Measurements from ENCODE around the gene ELL.

ELL gene

DNA sequence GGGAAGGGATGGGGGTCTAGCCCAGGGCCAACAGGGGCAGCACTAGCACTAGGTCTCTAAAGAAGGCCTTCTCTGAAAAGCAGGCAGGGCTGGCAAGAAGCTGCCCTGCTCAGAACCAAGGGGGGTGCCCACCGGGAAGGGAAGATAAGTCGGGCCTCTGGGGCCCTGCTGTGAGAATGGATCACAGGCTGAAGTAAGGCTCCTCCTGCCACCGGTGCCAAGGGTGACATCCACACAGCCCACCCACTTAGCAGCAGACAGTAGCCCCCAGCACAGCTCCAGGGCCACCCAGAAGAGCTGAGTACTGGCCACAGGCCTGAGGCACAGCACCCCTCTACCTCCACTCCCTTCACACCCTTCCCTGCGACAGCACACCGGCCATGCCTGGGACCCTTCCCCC, 5.9 kb downstream of the ELL start:
- Histone ChIP-seq H3K4ac (ENCODE audit: low read length) (no peak overlapping the region), H4K8ac (ENCODE audit: low read depth, low read length) (no peak overlapping the region), H2BK12ac (ENCODE audit: low read length) (no peak overlapping the region), H2BK5ac (ENCODE audit: low read length) (no peak overlapping the region), H2AK5ac (ENCODE audit: low read depth, low read length) (no peak overlapping the region), H3K18ac (ENCODE audit: low read length) (peak overlapping the region; percentile 57), H3K14ac (ENCODE audit: low read length) (no peak overlapping the region), H4K91ac (ENCODE audit: low read depth, low read length, poor library complexity) (no peak overlapping the region), H2BK15ac (ENCODE audit: low read length) (no peak overlapping the region), H3K4me2 (ENCODE audit: insufficient read depth, low read length, poor library complexity, severe bottlenecking) (no peak overlapping the region), H3K9me3 (replicated peaks in 1 of 2; ENCODE audit: control insufficient read depth in 2 of 2, insufficient read depth in 1 of 2, low read depth in 1 of 2, low read length in 2 of 2) (no peaks in the 10 kb centered on the region), H3K36me3 (replicated peaks in 1 of 2; ENCODE audit: control insufficient read depth in 2 of 2, insufficient read depth in 2 of 2, low read length in 2 of 2) (no peaks in the 10 kb centered on the region), H3K4me3 (ENCODE audit: low read length in 2 of 2) (no peak overlapping the region), H2BK120ac (ENCODE audit: low read depth, low read length) (no peak overlapping the region), H3K23ac (ENCODE audit: low read depth, low read length, poor library complexity) (peak overlapping the region; percentile 40), H3K27ac (replicated peaks; ENCODE audit: low read length) (no peak overlapping the region), H3K27me3 (ENCODE audit: control insufficient read depth in 3 of 3, insufficient read depth in 3 of 3, low read depth in 1 of 3, low read length in 3 of 3) (no peaks in the 10 kb centered on the region), H2AFZ (ENCODE audit: low read length) (no peak overlapping the region), H3K9ac (ENCODE audit: low read depth, low read length, poor library complexity) (no peak overlapping the region), H3K79me1 (ENCODE audit: low read depth, low read length) (peaks cover 16% of the 10 kb centered on the region), H3K4me1 (ENCODE audit: control insufficient read depth in 2 of 2, insufficient read depth in 1 of 2, low read depth in 1 of 2, low read length in 2 of 2) (peaks cover 5 to 21% of the 10 kb centered on the region in 2 donors)
- WGBS, 2 donors (ENCODE audit: extremely low coverage in 2 of 2, insufficient read length in 2 of 2, insufficient replicate concordance in 1 of 2), result no CpG with 5 or more reads among the region's 5 CpGs
- no peak for DNase-seq (ENCODE audit: low spot score)

DNA sequence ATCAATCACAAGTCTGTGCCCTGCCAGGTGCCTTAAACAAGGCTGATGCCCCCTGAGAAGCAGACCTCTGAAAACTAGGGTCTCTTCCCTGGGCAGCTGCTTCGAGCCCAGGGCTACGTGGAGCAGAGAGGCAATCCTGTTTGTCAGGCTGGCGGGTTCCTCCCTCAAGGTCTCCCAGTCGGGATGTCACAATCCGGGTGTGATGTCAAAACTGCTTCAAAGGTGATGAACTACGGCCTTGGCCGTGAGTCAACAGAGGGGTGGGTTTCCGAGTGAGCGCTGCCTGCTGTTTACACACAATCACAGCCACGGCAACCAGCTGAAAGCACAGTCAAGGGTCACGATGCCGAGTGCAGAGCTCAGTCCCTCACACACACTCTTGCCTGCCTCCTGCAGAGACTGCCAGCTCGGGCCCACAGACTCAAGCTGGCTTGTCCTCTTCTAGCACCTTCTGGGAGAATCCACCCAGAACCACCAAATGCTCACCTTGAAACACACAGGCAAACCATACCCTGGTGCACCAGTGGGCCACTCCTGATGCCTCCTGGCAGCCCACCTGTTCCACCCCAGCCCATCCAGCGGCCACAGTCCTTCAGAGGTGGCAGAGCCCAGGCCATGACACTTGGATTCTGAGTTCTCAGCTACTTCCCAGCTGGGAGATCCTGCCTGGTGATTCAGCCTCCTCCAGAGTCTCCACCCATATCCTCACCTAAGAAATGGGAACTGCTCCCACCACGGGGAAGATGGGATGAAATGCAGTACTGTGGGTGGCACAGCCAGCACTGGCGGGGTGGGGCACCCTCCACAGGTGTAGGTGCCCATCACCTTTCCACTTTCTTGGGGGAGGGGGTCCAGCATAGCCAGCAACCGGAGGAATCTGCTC, 6.8 kb downstream of the ELL start:
- WGBS, 2 donors (ENCODE audit: extremely low coverage in 2 of 2, insufficient read length in 2 of 2, insufficient replicate concordance in 1 of 2), result no CpG with 5 or more reads among the region's 17 CpGs
- no peak overlapping the region for H2BK12ac ChIP-seq (ENCODE audit: low read length)
- no peaks in the 10 kb centered on the region for H3K36me3 ChIP-seq (replicated peaks in 1 of 2; ENCODE audit: control insufficient read depth in 2 of 2, insufficient read depth in 2 of 2, low read length in 2 of 2)
- peak overlapping the region; percentile 57 for H3K18ac ChIP-seq (ENCODE audit: low read length)
- no peaks in the 10 kb centered on the region for H3K27me3 ChIP-seq (ENCODE audit: control insufficient read depth in 3 of 3, insufficient read depth in 3 of 3, low read depth in 1 of 3, low read length in 3 of 3)
- peaks cover 0 to 17% of the 10 kb centered on the region in 2 donors for H3K4me1 ChIP-seq (ENCODE audit: control insufficient read depth in 2 of 2, insufficient read depth in 1 of 2, low read depth in 1 of 2, low read length in 2 of 2)
- H3K4ac ChIP-seq (ENCODE audit: low read length), result no peak overlapping the region
- H2AK5ac ChIP-seq (ENCODE audit: low read depth, low read length), result no peak overlapping the region
- no peak overlapping the region for H2BK5ac ChIP-seq (ENCODE audit: low read length)
- H3K79me1 ChIP-seq (ENCODE audit: low read depth, low read length), result peaks cover 15% of the 10 kb centered on the region
- peak overlapping the region; percentile 24 for H3K9ac ChIP-seq (ENCODE audit: low read depth, low read length, poor library complexity)
- DNase-seq (ENCODE audit: low spot score), result no peak
- no peak overlapping the region for H3K14ac ChIP-seq (ENCODE audit: low read length)
- H3K4me3 ChIP-seq (ENCODE audit: low read length in 2 of 2), result no peak overlapping the region
- no peak overlapping the region for H4K91ac ChIP-seq (ENCODE audit: low read depth, low read length, poor library complexity)
- H3K23ac ChIP-seq (ENCODE audit: low read depth, low read length, poor library complexity), result no peak overlapping the region
- no peak overlapping the region for H2BK120ac ChIP-seq (ENCODE audit: low read depth, low read length)
- no peak overlapping the region for H2BK15ac ChIP-seq (ENCODE audit: low read length)
- no peak overlapping the region for H4K8ac ChIP-seq (ENCODE audit: low read depth, low read length)
- no peak overlapping the region for H3K4me2 ChIP-seq (ENCODE audit: insufficient read depth, low read length, poor library complexity, severe bottlenecking)
- no peaks in the 10 kb centered on the region for H3K9me3 ChIP-seq (replicated peaks in 1 of 2; ENCODE audit: control insufficient read depth in 2 of 2, insufficient read depth in 1 of 2, low read depth in 1 of 2, low read length in 2 of 2)
- H2AFZ ChIP-seq (ENCODE audit: low read length), result no peak overlapping the region
- H3K27ac ChIP-seq (replicated peaks; ENCODE audit: low read length), result no peak overlapping the region

DNA sequence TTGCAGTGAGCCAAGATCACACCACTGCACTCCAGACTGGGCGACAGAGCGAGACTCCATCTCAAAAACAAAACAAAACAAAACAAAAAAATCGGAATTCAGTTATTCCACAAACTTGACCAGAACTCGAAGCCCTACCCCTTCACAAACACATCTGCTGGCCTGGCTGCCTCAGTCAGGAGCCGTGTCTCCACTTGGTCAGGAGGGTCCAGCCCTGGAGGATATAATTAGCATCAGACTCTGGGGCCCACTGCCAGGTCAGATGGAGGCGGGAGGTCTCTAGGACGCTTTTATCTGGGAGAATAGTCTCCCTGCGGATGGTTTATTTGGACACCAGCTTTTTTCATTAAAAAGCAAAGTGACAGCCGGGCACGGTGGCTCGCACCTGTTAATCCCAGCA, 8.0 kb downstream of the ELL start:
- WGBS, 2 donors (ENCODE audit: extremely low coverage in 2 of 2, insufficient read length in 2 of 2, insufficient replicate concordance in 1 of 2), result no CpG with 5 or more reads among the region's 11 CpGs
- Histone ChIP-seq H2AFZ (ENCODE audit: low read length) (no peak overlapping the region), H2BK12ac (ENCODE audit: low read length) (no peak overlapping the region), H3K4me3 (ENCODE audit: low read length in 2 of 2) (no peak overlapping the region), H3K4me2 (ENCODE audit: insufficient read depth, low read length, poor library complexity, severe bottlenecking) (no peak overlapping the region), H3K9me3 (replicated peaks in 1 of 2; ENCODE audit: control insufficient read depth in 2 of 2, insufficient read depth in 1 of 2, low read depth in 1 of 2, low read length in 2 of 2) (no peaks in the 10 kb centered on the region), H4K8ac (ENCODE audit: low read depth, low read length) (no peak overlapping the region), H3K23ac (ENCODE audit: low read depth, low read length, poor library complexity) (no peak overlapping the region), H3K27me3 (ENCODE audit: control insufficient read depth in 3 of 3, insufficient read depth in 3 of 3, low read depth in 1 of 3, low read length in 3 of 3) (no peaks in the 10 kb centered on the region), H3K4me1 (ENCODE audit: control insufficient read depth in 2 of 2, insufficient read depth in 1 of 2, low read depth in 1 of 2, low read length in 2 of 2) (peaks cover 0 to 14% of the 10 kb centered on the region in 2 donors), H3K18ac (ENCODE audit: low read length) (no peak overlapping the region), H2BK15ac (ENCODE audit: low read length) (no peak overlapping the region), H3K4ac (ENCODE audit: low read length) (no peak overlapping the region), H3K9ac (ENCODE audit: low read depth, low read length, poor library complexity) (no peak overlapping the region), H4K91ac (ENCODE audit: low read depth, low read length, poor library complexity) (no peak overlapping the region), H3K27ac (replicated peaks; ENCODE audit: low read length) (no peak overlapping the region), H2BK120ac (ENCODE audit: low read depth, low read length) (no peak overlapping the region), H2BK5ac (ENCODE audit: low read length) (no peak overlapping the region), H3K79me1 (ENCODE audit: low read depth, low read length) (peaks cover 15% of the 10 kb centered on the region), H3K36me3 (replicated peaks in 1 of 2; ENCODE audit: control insufficient read depth in 2 of 2, insufficient read depth in 2 of 2, low read length in 2 of 2) (no peaks in the 10 kb centered on the region), H3K14ac (ENCODE audit: low read length) (no peak overlapping the region), H2AK5ac (ENCODE audit: low read depth, low read length) (no peak overlapping the region)
- no peak for DNase-seq (ENCODE audit: low spot score)

DNA sequence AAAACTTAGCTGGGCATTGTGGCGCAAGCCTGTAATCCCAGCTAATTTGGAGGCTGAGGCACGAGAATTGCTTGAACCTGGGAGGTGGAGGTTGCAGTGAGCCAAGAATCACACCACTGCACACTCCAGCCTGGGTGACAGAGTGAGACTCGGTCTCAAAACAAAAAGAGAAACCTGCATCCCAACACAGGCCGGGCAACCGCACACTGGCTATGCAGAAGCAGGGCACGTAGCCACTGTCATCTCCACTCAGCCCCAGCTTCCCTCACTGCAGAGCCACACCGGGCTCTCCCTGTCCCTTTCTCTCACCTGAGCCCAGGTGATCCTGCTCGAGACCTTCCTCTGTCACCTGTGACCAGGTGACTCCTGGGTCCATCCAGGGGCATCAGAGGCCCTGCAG, 11.7 kb downstream of the ELL start:
- Histone ChIP-seq H3K9ac (ENCODE audit: low read depth, low read length, poor library complexity) (no peak overlapping the region), H2BK5ac (ENCODE audit: low read length) (no peak overlapping the region), H3K27me3 (ENCODE audit: control insufficient read depth in 3 of 3, insufficient read depth in 3 of 3, low read depth in 1 of 3, low read length in 3 of 3) (no peaks in the 10 kb centered on the region), H3K36me3 (replicated peaks in 1 of 2; ENCODE audit: control insufficient read depth in 2 of 2, insufficient read depth in 2 of 2, low read length in 2 of 2) (no peaks in the 10 kb centered on the region), H3K14ac (ENCODE audit: low read length) (peak overlapping the region; percentile 15), H3K23ac (ENCODE audit: low read depth, low read length, poor library complexity) (no peak overlapping the region), H3K27ac (replicated peaks; ENCODE audit: low read length) (no peak overlapping the region), H2AK5ac (ENCODE audit: low read depth, low read length) (no peak overlapping the region), H3K18ac (ENCODE audit: low read length) (no peak overlapping the region), H3K4ac (ENCODE audit: low read length) (no peak overlapping the region), H3K4me2 (ENCODE audit: insufficient read depth, low read length, poor library complexity, severe bottlenecking) (no peak overlapping the region), H2BK15ac (ENCODE audit: low read length) (no peak overlapping the region), H4K91ac (ENCODE audit: low read depth, low read length, poor library complexity) (no peak overlapping the region), H2BK12ac (ENCODE audit: low read length) (no peak overlapping the region), H3K79me1 (ENCODE audit: low read depth, low read length) (peaks cover 16% of the 10 kb centered on the region), H3K4me1 (ENCODE audit: control insufficient read depth in 2 of 2, insufficient read depth in 1 of 2, low read depth in 1 of 2, low read length in 2 of 2) (peaks cover 2 to 8% of the 10 kb centered on the region in 2 donors), H2BK120ac (ENCODE audit: low read depth, low read length) (no peak overlapping the region), H2AFZ (ENCODE audit: low read length) (no peak overlapping the region), H3K4me3 (ENCODE audit: low read length in 2 of 2) (no peak overlapping the region), H3K9me3 (replicated peaks in 1 of 2; ENCODE audit: control insufficient read depth in 2 of 2, insufficient read depth in 1 of 2, low read depth in 1 of 2, low read length in 2 of 2) (no peaks in the 10 kb centered on the region), H4K8ac (ENCODE audit: low read depth, low read length) (no peak overlapping the region)
- no peak for DNase-seq (ENCODE audit: low spot score)
- WGBS, 2 donors (ENCODE audit: extremely low coverage in 2 of 2, insufficient read length in 2 of 2, insufficient replicate concordance in 1 of 2), result no CpG with 5 or more reads among the region's 8 CpGs
